Peyer's patch (tissue), 4 donors: ENCODE data around the gene CHAC2. TPM values are rescaled to one million over a fixed set of nuclear protein-coding genes. Genes with fewer than 3 reads are reported as not detected.
"Not testable (repeated sequence)": the region's sequence is repeated elsewhere in the genome, so short reads cannot be mapped to it uniquely, and the experiment has no call there.

Experiments used
- DNase-seq, 3 donors: peaks; one replicate each; pipeline ENCODE4 v3.0.0-alpha.2; 2017 to 2019
- H3K27ac ChIP-seq, 4 donors: fragments of 200-600 bp; sonication (generic); one replicate each; pipeline ENCODE4 v1.5.1; 2016 to 2019
- H3K27me3 ChIP-seq, 2 donors: fragments of 200-600 bp; sonication (generic); one replicate each; pipeline ENCODE4 v1.5.1; 2019
- H3K36me3 ChIP-seq, 3 donors: fragments of 200-600 bp; sonication (generic); one replicate each; pipeline ENCODE4 v1.5.1; 2016 to 2019
- H3K4me1 ChIP-seq, 4 donors: fragments of 200-600 bp; sonication (generic); one replicate each; pipeline ENCODE4 v1.5.1; 2016 to 2019
- H3K4me3 ChIP-seq, 4 donors: fragments of 200-600 bp; sonication (generic); 1 replicate in 3 of 4; 2 replicates in 1 of 4; pipeline ENCODE4 v1.5.1; 2016 to 2019; ENCODE audit warnings: mild to moderate bottlenecking in 1 of 4
- H3K9me3 ChIP-seq, 4 donors: fragments of 200-600 bp; sonication (generic); one replicate each; pipeline ENCODE4 v1.5.1; 2016 to 2019; ENCODE audit warnings: mild to moderate bottlenecking in 1 of 4
- CTCF ChIP-seq, 6 experiments: fragments of 450-650 bp in 4 of 6; fragments of 200-600 bp in 2 of 6; sonication (generic) in 1 of 6; IDR thresholded peaks; one replicate each; pipeline ENCODE4 v1.5.1; 2017 to 2019; ENCODE audit warnings: antibody characterized with exemption in 6 of 6, mild to moderate bottlenecking in 3 of 6, moderate library complexity in 1 of 6
- POLR2A ChIP-seq, 2 donors: fragments of 450-650 bp; IDR thresholded peaks; one replicate each; pipeline ENCODE4 v1.5.1; 2017; ENCODE audit warnings: antibody characterized with exemption in 2 of 2, mild to moderate bottlenecking in 2 of 2, moderate library complexity in 2 of 2
- total RNA-seq, 4 donors: library from RNA; depleted of rRNA; stranded (reverse); fragments of >200 nt; gene quantifications; one replicate each; pipeline ENCODE4 v1.1.0, GENCODE V29; 2016

CHAC2 gene
- 1 to 10 TPM in 3 of 4 donors, not detected in 1; 1.9 to 3.2 (median 2.9) TPM for total RNA-seq

DNA sequence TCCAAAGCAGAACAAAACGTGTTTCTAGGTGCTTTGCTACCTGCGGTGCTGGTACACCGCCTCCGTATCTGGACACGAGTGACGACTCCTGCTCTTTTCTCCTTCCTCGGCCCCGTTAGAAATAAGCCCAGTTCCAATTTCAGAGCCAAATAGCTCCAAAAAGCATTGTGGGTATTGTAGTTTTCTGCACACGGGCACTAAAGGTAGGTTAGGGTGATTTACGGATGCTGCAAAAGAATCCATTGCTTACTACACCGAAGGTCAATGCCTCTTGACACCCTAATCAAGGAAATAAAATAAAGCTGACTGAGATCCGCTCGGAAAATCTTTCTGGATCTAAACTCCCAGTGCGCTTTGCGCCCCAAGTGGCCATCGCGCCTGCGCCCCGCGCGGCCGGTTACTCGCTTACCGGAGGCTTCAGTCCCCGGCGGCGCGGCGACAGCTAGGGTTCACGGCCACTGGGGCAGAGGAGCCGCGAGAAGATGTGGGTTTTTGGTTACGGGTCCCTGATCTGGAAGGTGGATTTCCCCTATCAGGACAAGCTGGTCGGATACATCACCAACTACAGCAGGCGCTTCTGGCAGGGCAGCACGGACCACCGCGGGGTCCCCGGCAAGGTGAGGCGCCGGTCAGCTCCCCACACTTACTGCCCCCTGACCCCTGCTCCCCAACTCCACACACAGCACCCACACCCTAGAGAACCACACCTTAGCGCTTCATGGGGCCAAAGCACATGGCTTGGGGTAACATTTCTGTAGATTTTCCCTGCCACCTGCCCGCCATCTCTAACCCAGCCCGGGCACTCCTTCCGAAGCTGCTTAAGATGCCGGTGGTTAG is at the start of gene CHAC2:
TSS of gene CHAC2 (plus strand) at position 400 of the 837 bp plus-strand sequence. CDS start at position 483, 83 bp downstream.
- peak within 1 kb of the TSS; percentile 59 to 85 (median 75) for H3K27ac ChIP-seq

GRCh38 chr2:53720944-53721343 is 46.7 kb upstream of the CHAC2 start:
- H3K4me1 ChIP-seq, H3K36me3 ChIP-seq, DNase-seq, H3K4me3 ChIP-seq, H3K9me3 ChIP-seq, H3K27ac ChIP-seq, H3K27me3 ChIP-seq: not testable (repeated sequence)

More for the DNA sequence above, at the start of gene CHAC2:
- TF ChIP-seq POLR2A (IDR thresholded peaks at IDR 0.05): no peak
- peak; percentile 18 to 72 (median 57) for TF ChIP-seq CTCF (IDR thresholded peaks at IDR 0.05)
- peaks cover 0 to 4% (median 0%) of the 10 kb centered on the region in 4 donors for H3K4me1 ChIP-seq
- peak within 1 kb of the TSS; percentile 67 to 85 (median 78) for H3K4me3 ChIP-seq
- DNase-seq: peak; percentile 87 to 95 (median 90)
- no peaks in the 10 kb centered on the region for H3K9me3 ChIP-seq
- peaks cover 0 to 6% (median 0%) of the 10 kb centered on the region in 3 donors for H3K36me3 ChIP-seq
- no peaks in the 10 kb centered on the region for H3K27me3 ChIP-seq

GRCh38 chr2:53724536-53724935 is 43.1 kb upstream of the CHAC2 start:
- Histone ChIP-seq H3K27me3 (no peaks in the 10 kb centered on the region), H3K4me3 (no peak overlapping the region), H3K27ac (no peak overlapping the region), H3K4me1 (no peaks in the 10 kb centered on the region), H3K9me3 (no peaks in the 10 kb centered on the region), H3K36me3 (no peaks in the 10 kb centered on the region)
- no peak for DNase-seq
- no peak for TF ChIP-seq CTCF (IDR thresholded peaks at IDR 0.05)

DNA sequence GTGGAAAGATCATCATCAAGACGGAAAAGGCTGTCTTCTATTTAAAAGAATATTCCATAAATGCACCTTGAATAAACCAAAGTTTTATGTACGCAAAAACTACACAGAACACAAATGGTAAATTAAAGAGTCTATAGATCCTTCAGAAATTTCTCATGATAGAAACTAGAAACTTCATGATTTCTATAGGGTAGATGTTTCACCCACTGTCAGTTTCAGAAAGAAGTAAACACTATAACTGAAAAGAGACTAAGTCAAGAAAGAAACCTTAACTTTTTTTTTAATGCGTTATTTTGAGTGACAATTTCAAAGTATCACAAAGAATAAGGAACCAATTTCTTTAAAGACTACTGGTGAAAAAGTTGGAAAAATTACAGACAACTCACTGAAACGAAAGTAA is 41.9 kb upstream of the CHAC2 start:
- H3K27me3 ChIP-seq: no peaks in the 10 kb centered on the region
- no peak for TF ChIP-seq CTCF (IDR thresholded peaks at IDR 0.05)
- no peak for TF ChIP-seq POLR2A (IDR thresholded peaks at IDR 0.05)
- no peak overlapping the region for H3K4me3 ChIP-seq
- no peak for DNase-seq
- H3K4me1 ChIP-seq: no peaks in the 10 kb centered on the region
- no peak overlapping the region for H3K27ac ChIP-seq
- peaks cover 0 to 5% (median 0%) of the 10 kb centered on the region in 3 donors for H3K36me3 ChIP-seq
- H3K9me3 ChIP-seq: no peaks in the 10 kb centered on the region

DNA sequence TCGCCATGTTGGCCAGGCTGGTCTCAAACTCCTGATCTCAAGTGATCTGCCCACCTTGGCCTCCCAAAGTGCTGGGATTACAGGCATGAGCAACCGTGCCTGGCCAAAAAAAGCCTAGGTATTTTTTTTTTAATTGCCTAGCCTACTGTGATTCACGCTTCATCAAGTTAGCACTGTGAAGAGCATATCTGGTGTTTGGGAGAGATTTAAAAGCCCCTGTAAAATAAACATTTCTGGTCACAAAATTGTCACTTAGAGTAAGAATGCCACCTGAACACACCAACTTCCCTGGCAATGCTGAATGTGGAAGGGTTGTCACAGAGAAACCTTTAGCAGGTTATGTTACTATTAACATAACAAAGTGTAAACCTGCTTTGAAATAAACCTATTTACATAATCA is 39.7 kb upstream of the CHAC2 start:
- Histone ChIP-seq H3K9me3 (no peaks in the 10 kb centered on the region), H3K36me3 (peaks cover 0 to 7% (median 0%) of the 10 kb centered on the region in 3 donors), H3K27me3 (no peaks in the 10 kb centered on the region), H3K27ac (no peak overlapping the region), H3K4me1 (no peaks in the 10 kb centered on the region), H3K4me3 (no peak overlapping the region)
- no peak for TF ChIP-seq POLR2A (IDR thresholded peaks at IDR 0.05)
- no peak for DNase-seq

DNA sequence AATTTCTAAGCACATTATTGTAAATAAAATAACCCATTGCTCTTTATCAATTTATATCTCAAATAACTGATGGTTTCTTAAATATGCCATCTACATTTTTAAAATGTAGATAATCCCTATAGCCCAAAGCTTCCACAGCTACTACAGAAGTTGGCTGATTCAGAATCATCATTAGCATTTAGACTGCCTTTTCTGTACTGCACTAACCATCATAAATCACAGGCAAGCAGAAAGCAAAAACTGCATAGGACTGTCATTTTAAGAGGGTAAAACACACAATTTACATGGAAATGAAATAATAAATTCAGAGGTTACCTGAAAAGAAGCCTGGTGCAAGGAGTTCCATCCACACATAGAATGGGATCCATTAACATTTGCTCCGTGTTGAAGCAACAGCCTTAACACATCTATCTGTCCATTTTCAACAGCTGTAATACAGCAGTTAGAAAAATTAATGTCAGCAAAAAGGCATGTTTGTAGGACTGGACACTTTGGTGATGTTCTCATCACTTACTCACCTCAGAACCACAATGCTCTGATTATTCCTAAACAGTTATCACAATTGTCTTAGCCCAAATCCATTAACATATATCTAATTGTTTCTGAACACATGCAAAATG is 38.4 kb upstream of the CHAC2 start:
- no peak overlapping the region for H3K27ac ChIP-seq
- DNase-seq: no peak
- H3K4me3 ChIP-seq: no peak overlapping the region
- H3K9me3 ChIP-seq: no peaks in the 10 kb centered on the region
- peaks cover 0 to 7% (median 0%) of the 10 kb centered on the region in 3 donors for H3K36me3 ChIP-seq
- no peaks in the 10 kb centered on the region for H3K4me1 ChIP-seq
- TF ChIP-seq CTCF (IDR thresholded peaks at IDR 0.05) (no peak), POLR2A (IDR thresholded peaks at IDR 0.05) (no peak)
- H3K27me3 ChIP-seq: no peaks in the 10 kb centered on the region
